Keratinocyte (primary cell): ENCODE measurements around the gene CLDN9.

Experiments used
- EZH2 ChIP-seq: IDR thresholded peaks from one replicate; pipeline ENCODE4 v1.6.1; 2012; ENCODE audit warnings: inconsistent platforms, mild to moderate bottlenecking, low read length, moderate library complexity
- TF ChIP-seq, protein P1 (sequence below), 3 experiments: IDR thresholded peaks in 1 of 3; conservative IDR thresholded peaks in 1 of 3; optimal IDR thresholded peaks in 1 of 3; 2 replicates in 2 of 3; 3 replicates in 1 of 3; pipeline versions ENCODE3 to v1.5.1; 2011; ENCODE audit warnings: low read length in 3 of 3, mild to moderate bottlenecking in 3 of 3, moderate library complexity in 2 of 3, control low read depth in 1 of 3, inconsistent platforms in 1 of 3; ENCODE audit not compliant: insufficient read depth in 2 of 3; ENCODE audit errors: extremely low read depth in 1 of 3

DNA sequence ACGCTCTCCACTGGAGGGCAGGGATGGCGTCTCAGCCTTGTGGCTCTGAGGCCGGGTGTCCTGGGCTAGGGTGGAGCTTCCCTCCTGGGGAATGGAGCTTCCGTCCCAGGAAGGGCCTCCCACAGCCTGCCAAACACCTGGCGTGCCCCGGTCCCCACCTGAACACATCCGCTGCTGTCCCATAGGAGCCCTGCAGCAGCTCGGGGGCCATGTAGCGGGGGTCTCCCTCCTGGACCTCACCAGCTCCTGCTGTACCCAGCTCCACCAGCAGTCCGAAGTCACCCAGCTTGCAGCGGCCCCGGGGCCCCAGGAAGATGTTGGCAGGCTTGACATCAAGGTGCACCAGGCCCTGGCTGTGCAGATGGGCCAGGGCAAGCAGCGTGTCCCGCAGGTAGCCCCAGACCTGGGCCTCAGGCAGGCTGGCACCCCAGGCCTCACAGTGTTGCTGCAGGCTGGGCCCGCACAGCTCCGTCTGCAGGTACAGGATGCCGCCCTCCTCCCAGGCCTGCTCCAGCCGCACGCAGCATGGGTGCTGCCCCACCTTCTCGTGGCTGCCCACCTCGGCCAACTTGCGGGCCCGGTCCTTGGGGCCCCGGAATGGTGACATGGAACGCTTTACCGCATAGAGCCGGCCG lies 37.4 kb upstream of the CLDN9 start:
- TF ChIP-seq, protein P1, sequence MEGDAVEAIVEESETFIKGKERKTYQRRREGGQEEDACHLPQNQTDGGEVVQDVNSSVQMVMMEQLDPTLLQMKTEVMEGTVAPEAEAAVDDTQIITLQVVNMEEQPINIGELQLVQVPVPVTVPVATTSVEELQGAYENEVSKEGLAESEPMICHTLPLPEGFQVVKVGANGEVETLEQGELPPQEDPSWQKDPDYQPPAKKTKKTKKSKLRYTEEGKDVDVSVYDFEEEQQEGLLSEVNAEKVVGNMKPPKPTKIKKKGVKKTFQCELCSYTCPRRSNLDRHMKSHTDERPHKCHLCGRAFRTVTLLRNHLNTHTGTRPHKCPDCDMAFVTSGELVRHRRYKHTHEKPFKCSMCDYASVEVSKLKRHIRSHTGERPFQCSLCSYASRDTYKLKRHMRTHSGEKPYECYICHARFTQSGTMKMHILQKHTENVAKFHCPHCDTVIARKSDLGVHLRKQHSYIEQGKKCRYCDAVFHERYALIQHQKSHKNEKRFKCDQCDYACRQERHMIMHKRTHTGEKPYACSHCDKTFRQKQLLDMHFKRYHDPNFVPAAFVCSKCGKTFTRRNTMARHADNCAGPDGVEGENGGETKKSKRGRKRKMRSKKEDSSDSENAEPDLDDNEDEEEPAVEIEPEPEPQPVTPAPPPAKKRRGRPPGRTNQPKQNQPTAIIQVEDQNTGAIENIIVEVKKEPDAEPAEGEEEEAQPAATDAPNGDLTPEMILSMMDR (optimal IDR thresholded peaks at IDR 0.05 in 1 of 3, IDR thresholded peaks at IDR 0.05 in 1 of 3, conservative IDR thresholded peaks at IDR 0.05 in 1 of 3; ENCODE audit: extremely low read depth in 1 of 3, insufficient read depth in 2 of 3, low read length in 3 of 3): no peak
- no peak for TF ChIP-seq EZH2
